Erythroblast (primary cell): ENCODE measurements around the gene MYH10.

Source experiments
- GATA1 ChIP-seq: IDR thresholded peaks from 2 replicates; pipeline ENCODE4 v1.6.1; 2011; ENCODE audit warnings: low read depth, mild to moderate bottlenecking, control low read depth, low read length, moderate library complexity
- POLR2A ChIP-seq: IDR thresholded peaks from 2 replicates; pipeline ENCODE4 v1.6.1; 2011; ENCODE audit warnings: mild to moderate bottlenecking, low read length

DNA sequence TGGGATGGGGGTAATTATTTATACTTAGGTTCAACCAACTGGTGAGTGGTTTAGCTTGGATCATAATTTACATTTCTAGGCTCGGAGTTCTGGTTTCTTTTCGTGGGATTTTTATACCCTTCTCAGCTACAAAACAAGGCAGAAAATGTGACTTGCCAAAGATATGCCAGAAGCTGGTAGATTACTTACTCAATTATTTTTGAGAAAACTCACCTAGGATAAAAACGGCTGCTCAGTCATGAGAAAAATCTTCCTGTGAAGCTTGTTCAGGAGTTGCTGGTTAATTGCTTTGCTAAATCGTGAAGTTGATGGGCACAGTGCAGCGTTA lies 193.7 kb downstream of the MYH10 start:
- TF ChIP-seq POLR2A: no peak
- TF ChIP-seq GATA1: no peak
